ENCODE data around the gene ITPKB.
"Not testable (repeated sequence)": the region's sequence is repeated elsewhere in the genome, so short reads cannot be mapped to it uniquely, and the experiment has no call there.

ITPKB gene

DNA sequence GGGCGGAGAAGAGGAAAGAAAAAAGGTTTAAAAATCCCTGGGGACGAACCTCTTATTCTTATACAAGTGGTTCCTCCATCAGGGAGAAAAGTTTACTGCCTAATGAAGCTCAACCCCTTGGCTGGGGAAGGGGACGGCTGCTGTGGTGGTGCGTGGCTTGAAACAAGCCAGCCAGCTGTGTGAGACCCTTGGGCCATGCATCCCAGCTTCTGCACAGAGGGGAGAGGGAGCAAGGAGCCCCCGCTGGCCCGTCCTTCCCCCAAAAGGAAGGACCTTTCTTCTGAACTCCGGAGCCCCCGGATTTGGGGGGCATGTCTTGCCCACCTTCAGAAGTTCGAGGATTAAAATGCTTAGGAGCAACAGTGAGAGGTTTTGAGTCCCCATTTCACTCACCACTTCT is 123.2 kb downstream of the ITPKB start:
- DNase-seq, result no peak

DNA sequence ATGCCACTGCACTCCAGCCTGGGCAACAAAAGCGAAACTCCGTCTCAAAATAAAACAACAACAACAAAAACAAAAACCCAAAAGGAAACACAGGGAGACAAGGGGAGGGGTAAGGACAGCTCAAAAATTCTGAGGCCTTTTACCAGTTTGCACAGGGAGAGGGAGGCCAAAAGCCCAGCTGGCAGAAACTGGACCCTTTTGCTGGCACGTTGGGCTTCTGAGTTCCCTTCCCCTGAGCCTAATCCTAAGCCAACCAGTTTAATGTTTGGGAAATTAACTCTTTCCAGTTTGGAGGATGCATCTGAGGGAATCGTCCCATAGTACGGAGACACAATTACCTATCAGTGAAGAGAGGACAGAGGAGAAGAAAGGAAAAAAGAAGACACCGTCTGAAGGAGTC is 127.1 kb downstream of the ITPKB start:
- not testable (repeated sequence) for DNase-seq

DNA sequence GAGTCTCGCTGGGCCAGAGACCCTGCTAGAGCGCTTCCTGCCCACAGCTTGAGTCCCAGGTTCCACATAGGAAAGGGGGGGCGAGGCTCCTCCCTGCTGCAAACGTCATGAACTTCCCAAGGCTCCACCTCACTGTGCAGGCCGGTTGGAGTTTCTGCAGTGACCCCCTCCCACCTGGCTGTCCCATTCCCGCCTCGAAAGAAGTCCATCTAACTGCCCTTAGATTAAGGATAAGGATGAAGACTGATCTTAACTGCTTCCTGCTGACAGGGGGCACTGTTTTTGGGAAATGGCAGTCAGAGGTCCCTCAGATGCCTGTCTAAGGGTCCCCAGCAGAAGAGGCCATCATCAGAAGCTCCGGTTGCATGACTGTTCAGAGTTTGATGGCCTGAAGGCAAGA is 127.8 kb downstream of the ITPKB start:
- no peak for DNase-seq

DNA sequence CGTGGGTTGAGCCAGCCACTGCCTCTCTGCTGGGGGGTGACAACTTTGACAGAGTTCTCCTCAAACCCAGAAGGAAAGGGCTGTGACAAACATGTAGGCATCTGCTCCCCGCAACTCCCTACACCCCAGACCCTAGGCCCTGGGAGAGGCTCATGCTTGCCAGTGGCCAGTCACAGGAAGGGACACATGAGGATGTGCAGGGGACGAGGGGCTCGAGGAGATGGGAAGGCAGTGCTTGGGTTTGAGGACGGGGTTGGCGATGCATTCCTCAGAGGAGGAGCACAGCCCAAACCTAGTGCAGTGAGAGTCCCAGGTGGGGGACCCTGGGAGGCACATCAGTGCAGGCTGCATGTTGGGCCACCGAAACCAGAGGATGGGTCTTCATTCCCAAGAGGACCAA is 128.4 kb downstream of the ITPKB start:
- no peak for DNase-seq

DNA sequence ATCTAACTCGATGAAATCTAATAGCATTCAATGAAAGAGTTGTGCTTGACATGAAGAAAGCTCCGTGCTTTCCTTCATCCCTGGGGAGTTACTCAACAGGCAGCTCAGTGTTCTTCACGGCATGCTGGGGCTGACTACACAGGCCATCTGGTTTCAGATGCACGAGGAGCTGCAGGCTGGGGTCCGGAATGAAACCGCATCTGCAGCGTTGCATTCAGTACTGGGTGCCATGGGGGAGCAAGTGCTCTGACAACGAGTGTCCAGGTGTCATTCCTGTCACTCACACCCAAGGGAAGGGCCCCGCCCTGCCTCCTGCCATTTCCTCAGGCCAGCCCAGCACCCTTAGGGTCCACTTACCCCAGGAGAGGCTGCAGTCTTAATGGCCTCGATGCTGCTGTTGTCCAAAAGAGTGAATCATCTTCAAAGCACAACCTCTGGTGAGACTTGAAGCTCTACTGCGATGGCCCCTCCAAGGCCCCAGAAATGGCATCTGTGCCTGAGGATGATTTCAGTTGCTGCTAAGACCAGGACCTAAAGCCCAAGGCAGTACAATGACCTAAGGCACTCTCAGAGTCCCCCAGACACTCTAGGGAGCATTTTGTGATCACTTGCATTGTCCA is 129.1 kb downstream of the ITPKB start:
- no peak for DNase-seq

DNA sequence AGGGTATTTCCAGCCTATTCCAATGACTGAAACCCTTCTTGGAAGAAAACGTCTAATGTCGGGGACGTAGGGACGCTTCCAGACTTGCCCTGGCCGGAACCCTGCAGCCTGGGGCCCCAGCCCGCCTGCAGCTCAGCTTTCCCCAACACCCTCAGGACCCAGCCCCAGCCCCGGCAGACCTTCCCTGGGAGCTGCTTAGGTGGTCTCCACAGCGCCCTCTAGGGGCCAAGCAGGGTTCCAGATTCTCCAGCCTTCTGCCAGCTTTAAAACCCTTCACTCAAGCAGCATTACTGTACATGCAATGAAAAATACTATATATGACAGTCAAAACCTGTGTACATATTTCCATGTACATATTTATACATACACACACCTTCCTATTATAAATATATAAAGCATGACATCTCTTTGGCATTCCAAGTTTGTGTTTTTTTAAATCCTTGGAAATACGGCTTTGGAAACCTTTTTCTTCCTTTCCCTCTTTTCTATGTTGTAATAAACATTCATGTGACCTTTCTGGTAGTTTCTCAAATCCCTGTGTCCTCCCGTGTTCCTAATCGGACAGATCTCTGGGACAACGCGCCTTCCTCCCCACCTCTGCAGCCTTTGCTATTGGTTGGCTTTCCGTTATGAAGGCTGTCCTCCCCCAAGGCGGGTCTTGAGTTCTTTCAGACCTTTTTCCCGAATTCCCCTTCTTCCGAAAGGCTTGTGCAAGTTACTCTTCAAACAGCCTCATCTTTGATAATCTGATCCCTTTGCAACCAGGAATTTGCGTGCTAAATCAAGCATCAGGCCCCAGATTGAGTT is 130.2 kb downstream of the ITPKB start:
- peak; percentile 82 for DNase-seq

DNA sequence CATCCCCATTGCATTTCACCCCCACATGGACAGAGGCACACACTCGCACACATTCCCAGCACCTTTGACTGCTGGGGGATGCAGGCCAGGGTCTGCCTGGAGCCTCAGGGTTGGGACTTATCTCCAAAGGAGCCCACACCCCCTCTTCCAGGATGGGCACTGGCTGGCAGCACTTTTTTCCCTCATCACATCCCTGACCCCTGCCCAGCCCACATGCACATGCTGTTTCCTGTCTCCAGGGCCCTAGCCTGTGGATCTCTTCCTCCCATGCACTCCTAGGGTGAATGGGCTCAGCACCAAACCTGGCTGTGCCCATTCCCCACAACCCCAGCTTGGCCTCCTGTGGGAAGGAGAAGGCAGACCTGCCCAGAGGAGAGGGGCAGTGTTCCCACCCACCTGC is 131.3 kb downstream of the ITPKB start:
- DNase-seq, result no peak

DNA sequence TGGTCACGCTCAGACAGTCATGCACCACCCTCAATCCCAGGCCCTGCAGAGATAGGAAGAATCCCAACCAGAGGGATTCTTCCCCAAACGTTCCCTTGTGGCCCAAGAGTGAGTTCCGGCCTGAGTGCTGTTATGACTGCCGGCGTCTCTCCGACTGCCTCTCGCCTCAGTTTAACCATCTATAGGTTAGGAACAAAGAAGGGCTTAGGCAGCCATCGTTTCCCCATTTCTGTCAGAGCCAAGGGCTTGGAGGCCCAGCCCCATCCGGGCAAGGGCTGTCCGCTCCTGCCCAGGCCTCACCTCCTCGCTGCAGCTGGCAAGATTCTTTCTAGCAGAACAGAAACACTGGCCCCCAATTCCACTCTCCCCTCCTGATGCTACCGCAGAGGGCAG is 131.8 kb downstream of the ITPKB start:
- DNase-seq, result no peak

DNA sequence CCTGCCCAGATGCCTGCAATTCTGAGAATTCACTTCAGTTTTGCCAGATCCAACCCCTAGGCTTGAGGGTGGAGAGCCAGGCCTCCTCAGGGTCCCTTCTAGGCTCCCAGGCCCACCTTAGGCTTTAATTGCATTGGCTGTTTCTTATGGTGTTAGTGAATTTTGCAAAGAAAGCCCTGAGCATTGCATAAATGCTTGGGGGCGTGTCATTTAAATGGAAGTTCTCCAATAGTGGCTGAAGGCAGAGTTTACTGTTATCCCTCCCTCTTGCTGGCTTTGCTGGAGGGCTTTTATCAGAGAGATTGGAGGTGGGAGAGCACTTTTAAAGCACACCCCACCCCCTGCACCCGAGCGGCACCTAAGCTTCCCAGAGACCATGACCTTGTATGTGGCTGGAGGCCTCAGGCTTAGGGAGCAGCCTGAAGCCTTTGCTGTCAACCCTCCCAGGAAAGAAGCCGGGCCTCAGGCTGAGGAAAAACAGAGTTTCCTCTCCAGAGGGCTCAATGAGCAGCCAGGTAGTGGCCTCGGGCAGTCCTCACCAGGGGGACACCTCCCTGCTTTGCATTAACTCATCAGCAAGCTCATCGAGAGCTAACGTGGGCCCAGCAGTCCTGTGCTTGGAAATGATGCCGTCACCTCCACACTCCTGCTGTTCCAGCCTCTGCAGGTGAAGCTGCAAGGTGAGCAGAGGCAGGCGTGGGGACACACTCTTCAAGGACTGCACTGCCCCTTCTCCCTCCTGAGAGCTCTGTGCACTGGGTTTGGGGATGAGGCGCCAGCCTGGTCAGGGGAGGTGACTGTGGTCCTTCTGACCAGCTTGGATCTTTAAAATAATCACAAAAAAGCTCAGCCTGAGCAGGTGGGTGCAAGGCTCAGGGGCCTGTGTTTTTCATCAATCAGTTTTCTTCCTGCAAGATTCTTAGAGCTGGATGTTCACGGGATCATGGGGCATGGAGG is 132.5 kb downstream of the ITPKB start:
- no peak for DNase-seq

DNA sequence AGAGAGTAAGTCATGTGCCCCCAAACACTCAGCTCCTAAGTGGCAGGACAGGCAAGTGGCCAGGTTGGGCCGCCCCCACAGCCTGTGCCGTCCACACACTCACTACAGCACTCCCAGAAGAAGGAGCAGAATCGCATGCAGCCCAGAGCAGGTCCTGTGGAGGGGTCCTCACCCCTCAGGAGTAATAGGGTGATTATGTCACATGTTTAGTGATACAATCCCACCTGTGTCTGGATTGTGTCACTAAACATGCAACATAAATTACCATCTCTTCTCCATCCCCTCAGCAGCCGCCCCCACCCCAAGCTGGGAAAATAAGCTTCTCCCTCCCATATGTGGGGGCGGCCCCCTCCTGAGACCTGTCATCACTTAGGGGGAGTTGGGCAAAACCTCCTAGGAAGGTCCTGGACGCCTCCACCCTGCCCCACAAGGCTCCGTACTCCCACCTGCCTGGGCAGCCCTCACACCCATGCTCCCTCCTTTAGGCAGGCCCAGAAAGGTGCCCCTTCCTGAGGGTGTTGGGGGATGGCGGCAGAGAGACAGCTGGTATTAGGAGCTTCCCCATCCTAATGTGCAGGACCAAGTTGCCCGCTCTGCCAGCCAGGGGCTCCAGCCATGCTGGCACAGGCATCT is 133.6 kb downstream of the ITPKB start:
- no peak for DNase-seq

DNA sequence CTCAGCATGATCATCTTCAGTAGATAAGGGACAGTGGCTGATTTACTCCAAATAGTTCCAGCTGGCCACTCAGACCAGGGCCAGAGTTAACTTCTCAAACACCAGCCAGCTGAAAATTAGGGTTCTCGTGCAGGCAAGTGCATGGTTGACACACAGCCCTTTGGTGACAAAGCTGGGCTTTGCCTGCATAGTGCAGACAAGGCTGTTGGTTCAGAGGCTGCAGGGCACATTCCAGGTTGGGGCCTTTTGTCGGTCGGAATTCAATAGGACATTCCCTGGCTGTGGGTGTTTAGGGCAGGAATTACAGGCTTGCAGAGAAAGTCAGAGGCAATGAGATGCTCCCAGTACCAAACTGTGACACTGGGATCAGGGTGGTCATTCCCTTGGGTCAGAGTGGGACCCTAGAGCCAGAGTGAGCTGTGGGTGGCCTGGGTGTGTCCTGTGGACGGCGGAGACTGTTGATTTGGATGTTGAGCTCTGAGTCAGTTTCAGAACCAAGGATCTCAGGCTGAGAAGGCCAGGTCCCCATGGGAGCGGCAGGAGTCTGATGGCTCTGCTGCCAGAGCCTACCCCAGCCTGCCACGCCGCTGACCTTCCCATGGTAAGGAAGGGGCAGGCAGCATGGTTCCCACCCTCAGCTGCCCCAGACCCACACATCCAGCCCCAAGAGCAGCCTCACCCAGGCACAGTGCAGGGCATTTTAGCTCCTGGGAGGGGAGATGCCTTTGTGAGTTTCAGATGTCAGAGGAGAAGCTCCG is 134.3 kb downstream of the ITPKB start:
- no peak for DNase-seq

DNA sequence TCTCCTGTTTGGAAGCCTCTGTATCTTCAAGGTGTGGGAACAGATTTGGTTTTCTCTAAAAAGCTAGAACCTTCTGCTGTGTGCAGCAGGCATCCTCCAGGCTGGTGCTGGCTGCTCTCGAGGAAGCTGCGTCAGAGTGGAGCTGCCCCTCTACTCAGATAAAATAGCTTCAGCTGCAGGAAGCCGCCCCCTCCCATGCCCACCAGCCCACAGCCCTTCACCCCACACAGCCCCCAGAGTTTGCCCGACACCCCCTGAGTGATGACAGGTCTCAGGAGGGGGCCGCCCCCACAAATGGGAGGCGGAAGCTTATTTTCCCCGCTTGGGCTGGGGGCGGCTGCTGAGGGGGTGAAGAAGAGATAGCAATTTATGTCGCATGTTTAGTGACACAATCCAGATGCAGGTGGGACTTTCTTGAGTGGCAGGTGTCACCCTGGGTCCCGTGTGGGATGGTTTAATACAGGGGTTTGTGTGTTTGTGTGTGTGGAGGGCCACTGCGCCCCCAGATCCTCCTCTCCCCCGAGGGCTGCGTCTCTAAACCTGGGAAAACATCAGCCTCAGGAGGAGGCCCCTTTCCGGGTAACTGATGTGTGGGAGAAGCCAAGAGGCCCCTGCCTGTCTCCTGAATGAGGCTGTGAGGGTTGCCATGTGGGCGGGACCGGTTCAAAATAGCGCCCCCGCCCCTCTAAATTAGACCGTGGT is 135.1 kb downstream of the ITPKB start:
- DNase-seq, result no peak

DNA sequence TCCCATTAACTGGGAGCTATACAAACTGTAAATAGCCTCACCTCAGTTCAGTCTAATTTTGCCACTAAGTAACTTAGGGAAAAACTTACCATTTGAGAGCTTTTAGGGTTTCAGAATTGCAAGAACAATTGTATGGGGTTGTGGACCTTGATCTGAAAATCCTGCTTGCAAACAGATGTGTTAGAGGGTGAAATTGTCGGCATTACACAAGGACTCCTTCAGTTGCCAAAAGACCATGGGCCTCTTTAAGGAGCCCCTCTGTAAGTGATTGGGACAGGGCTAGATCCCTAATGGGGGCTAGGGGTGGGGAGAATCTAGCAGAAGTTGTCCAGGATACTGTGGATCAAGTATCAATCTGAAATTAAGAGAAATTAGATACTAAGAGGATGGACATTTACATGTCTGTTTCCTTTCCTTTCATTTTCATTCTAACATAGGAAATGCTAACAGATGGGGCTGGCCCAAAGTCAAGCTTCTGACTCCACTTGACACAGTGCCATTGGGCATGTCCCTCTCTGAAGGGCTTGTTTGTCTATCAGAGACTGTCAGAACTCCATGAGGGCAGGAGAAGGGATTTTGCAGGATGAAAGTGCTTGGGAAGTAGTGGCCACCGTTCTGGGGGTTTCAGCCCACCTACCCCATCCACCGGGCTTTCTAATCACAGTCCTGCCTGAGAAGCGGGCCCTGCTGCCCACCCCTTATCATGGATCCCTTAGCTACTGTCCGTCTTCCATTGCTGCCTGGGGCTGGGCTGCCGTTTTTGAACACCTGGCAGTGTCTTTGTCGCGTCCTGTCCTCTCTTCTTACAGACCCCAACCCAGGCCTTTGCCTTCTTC is 135.8 kb downstream of the ITPKB start:
- DNase-seq, result peak; percentile 19

DNA sequence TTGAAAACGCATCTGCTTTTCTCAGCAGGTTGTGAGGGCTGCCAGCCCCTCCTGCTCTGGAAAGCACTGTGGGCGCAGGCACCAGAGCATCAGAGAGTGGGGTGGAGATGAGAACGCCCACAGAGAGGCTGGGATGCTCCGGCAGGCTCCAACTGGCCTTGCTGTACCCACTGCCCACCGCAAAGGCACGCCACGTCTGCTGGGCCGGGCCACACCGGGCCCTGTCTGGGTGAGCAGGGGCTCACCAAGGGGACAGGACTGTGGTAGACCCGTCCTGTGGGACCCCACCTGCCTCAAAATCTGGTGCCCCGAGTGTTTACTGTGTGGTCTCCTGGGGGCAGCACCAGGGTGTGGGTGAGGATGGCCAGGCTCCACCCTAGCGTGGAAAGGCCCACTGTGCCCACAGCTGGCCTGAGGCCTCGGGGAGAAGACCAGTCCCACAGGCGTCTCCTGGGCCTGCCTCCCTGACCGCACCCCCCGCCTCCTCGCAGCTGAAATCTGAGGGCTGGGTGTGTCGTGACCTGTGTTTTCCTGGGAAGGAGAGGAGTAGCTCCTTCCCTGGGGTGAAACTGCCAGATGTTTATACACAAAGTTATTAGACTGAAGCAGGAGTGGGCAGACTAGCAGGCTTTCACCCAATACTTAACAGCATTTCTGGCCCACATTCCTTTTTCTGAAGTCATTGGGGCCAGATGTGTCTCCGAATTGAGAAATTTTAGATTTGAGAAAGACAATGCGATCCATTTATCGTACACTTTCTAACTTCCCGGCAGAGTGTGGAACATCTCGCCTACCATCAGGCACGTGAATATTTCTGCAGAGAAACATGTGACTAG is 136.7 kb downstream of the ITPKB start:
- DNase-seq, result no peak

DNA sequence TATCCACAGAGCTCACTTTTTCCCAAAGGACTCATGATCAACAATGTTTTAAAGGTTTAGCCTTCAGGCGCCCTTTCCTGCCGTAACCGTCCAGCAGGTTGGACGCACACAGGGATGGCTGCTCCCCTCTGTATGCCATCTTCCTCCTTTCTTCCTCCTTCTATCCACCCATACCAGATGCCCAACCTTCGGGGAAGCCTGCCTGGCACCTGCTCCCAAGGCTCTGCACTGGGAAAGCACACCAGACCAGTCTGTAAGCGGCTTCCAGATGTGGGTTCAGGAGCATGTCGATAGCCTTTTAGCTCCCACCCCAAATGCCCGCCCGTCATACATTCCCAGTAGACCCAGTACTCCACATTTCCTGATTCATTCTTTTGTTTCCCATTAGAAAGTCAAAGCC is 137.6 kb downstream of the ITPKB start:
- no peak for DNase-seq

DNA sequence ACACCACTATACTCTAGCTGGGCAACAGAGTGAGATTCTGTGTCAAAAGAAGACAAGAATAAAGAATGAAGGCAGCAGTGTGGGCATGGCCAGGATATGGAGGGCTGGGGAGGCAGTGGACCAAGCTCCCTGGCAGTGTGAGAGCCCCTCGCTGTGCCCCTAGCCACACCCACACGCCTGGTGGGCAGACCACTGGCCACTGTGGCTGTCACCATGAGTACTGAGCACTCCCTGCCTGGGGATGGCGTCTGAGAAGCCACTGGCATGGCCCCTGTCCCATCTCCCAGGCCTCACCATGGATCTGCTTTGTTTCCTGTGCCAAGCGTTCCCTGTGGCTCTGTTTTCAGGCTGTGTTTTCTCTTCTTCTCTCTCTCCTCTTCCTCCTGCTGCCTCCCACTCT is 138.8 kb downstream of the ITPKB start:
- no peak for DNase-seq

DNA sequence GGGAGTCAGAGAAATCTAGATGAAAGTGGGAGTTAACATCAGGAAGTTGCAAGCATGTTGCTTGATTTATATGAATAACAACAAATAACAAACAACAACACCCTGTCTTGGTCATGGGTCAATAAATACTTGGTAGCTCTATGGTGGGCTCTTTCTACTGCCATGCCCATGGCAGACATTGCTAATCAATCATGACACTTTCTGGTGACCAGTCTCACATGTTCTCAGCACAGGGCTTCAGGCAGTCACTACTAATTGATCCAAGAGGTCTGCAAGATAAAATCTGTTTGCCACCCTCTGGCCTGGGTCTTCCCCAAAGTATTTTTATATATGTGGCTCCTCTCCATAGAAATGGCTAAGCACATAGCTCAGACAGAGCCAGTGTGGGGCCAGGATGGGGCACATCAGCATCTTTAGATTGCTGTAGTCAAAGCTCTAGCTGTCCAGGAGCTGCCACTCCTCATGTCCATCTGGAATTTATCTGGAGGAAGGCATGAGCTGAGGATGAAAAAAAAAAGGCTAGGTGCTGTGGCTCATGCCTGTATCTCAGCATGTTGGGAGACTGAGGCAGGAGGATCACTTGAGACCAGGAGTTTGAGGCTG is 139.3 kb downstream of the ITPKB start:
- DNase-seq, result no peak

DNA sequence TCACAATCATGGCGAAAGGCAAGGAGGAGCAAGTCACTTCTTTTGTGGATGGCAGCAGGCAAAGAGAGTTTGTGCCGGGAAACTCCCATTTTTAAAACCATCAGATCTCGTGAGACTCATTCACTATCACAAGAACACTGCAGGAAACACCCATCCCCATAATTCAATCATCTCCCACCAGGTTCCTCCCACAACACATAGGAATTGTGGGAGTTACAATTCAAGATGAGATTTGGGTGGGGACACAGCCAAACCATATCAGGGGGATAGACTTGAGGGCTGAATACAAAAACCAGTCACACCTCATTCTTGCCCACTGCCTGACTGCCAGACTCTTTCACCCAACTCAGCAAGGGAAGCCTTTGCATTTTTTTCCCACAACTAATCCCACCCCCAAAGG is 140.1 kb downstream of the ITPKB start:
- not testable (repeated sequence) for DNase-seq

DNA sequence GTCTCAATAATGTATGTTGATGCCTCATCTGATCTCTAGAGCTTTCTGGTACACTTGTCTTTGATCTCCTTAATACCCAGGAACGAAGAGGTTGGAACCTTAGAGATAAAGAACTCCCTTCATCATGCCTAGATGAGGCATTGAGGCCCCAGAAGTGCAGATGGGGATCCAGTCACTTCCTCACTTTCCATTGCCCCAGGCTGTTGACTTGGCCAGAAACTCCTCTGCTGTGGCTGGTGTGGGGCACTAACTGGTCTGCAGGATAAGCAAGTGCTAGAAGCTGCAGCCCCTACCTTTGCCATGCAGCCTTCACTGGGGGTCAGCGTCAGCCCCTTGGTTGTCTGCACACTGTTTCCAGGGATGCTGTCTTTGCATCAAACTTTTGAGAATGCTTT is 140.6 kb downstream of the ITPKB start:
- no peak for DNase-seq
